ENCODE results near the gene HHLA2.
"Not testable (repeated sequence)": the region's sequence is repeated elsewhere in the genome, so short reads cannot be mapped to it uniquely, and the experiment has no call there.

Gene HHLA2

GRCh38 chr3:108345492-108346205 is 49.3 kb downstream of the HHLA2 start:
- no peak for DNase-seq

- peak; percentile 48 for DNase-seq
Measured at GRCh38 chr3:108346301-108347227, 50.2 kb downstream of the HHLA2 start.

DNA sequence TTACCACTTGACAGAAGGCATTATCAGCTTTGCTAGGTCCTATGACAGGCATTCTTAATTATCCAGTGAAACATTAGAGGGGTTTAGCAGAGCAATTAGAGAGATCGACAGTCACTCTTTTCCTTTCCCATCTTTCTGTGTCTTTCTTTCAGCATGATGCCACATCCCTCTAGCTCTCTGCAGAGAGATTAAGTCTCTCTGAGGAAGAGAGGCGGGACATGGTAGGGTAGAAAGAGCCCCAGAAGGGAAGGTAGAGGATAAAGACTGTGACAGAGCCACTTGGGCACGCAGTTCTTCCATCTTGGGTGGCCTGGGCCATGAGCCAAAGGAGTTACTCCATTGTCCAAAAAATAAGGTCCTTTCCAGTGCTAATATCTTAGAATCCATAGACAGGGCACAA is 55.8 kb downstream of the HHLA2 start:
- no peak for DNase-seq

DNA sequence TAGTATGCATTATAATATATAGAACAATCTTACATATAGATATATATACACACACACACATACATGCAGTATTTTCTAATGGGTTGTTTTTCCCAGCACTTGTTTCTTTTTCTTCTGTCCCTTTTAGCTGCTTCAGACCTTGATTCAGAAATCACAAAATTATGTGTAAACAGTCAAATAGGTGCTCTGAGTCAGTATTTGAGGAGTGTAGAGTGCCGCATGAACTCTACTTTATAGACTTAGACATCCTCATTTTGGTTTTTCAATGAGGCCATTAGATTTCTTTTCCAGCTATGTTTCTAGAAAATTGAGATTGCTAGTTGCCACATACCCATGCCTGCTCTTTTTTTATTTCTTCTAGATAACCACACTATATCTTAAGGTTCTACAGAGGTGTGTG is 58.2 kb downstream of the HHLA2 start:
- no peak for DNase-seq

DNA sequence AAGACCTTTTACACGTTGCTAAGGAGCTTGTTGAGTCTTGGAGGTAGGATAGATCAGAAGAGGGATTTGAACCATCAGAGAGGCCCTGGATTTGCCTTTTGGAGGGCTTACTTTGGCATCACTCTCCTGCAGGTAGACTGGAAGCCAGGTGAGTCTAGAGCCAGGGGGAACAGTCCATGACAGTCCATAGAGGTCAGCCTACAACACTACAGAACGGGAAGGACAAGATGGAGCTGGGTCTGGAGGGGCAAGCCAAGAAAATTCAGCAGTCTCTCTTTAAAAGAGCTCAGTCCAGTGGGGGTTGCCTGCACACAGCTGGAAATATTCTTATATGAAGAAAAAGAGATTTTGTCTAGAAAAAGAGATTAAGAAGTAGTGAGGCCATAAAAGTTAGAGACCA is 60.7 kb downstream of the HHLA2 start:
- DNase-seq: no peak

DNA sequence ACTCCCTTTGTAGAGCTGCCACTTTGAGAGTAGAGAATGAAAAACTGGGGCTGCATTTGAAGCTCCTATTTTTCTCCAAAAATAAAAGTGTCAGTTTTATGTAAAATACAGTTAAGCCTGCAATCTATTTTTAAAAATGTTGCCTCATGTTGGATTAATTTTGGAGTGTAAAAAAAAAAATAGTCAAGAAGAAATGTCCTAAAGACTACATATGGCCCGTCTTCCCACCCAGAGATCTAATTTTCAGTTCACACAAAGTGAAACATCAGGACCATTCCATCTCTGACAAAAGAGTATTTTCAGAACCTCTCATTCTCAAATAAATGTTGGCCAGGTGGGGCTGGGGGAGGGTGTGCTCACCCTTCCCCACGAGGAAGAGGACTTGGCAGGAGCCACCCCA is 62.7 kb downstream of the HHLA2 start:
- no peak for DNase-seq

GRCh38 chr3:108376026-108376425 is 79.7 kb downstream of the HHLA2 start:
- DNase-seq: no peak

DNA sequence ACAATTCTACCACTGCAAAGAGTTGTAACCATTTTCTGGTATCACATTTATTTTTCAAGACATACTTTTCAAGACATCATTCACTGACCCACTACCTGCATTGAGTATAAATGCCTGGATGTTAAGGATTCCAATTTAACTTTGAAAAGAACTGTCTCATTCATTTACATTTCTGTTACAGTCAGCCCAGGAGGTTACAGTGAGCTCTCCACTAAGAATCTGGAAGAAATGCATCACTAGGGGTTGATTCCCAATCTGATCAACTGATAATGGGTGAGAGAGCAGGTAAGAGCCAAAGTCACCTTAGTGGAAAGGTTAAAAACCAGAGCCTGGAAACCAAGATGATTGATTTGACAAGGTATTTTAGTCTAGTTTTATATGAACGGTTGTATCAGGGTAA is 81.0 kb downstream of the HHLA2 start:
- DNase-seq: no peak

GRCh38 chr3:108378153-108378951 is 82.0 kb downstream of the HHLA2 start:
- DNase-seq: no peak

- not testable (repeated sequence) for DNase-seq
Measured at GRCh38 chr3:108378952-108379342, 82.6 kb downstream of the HHLA2 start.

DNA sequence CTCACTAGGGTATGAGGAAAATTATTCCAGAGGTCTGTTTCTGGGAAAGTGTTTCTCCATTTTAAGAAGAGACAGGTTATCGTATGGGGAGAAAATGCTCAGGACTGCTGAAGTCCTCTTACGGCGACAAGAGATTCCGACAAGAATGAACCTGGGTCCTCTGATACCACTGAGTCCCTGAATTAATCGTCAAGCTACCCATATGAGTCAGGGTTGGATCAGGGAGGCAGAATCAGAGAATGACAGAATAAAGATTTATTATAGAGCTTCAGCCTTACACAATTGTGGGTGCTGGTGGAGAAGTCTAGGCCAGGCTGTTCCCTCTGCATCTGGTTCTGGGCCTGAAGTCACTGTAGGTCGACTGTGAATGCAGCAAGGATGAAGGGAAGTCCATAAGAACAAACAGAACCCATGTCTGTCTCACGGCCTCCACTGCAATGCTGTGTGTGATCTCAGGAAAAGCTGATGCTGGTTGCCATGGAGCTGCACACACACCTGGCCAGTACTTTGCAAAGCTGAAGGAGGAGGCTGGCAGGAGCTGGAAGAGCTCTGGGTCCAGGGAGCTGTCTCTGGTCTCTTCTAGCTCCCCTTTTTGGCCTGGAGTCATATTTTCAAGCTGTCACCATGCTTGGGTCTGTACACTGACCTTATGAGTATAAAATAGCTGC is 83.9 kb downstream of the HHLA2 start:
- DNase-seq: no peak

DNA sequence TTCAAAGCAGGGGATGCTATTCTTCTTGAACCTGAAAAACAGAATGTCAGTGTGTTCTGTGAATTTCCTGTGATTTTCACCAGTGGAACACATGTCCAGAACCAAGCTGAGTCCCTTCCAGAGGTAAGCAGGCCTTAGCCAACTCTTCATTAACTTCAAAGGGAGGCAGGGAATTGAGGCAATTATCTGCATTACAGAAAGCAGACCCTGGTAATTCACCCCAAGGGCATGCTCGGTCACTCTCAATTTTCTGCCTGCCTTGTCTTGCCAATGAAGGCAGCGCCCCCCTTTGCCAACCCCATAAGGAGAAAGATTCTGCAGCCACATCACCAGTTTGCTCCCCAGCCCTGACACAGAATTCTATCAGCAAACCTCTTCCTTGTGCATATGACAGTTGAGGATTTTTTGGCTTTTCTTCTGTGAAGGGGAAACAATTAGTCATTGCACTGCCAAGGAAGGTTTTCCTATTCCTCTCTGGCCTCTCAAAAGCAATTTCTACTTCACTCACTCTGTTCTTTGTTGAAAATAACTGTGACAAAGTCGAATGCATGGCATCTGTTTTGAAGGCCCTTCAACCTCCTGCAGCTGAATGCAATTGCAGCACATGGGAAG is 85.3 kb downstream of the HHLA2 start:
- no peak for DNase-seq

DNA sequence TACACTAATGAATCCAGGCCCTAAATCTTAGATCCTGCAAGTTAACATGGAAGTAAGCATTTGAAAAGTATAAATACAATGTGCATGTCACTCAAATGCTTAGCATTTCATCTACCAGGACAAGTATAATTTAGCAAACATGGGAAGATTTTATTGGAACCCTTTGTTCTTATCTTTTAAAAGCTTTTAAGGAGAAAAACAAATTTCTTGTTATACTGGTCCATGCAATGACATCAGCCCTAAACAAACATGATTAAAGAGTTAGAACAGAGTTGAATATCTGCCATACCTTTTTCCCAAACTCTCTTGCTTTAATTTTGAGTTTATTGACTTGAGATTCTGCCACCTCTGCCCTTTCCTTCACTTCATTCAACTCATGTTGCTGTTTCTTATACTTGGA is 87.0 kb downstream of the HHLA2 start:
- no peak for DNase-seq

DNA sequence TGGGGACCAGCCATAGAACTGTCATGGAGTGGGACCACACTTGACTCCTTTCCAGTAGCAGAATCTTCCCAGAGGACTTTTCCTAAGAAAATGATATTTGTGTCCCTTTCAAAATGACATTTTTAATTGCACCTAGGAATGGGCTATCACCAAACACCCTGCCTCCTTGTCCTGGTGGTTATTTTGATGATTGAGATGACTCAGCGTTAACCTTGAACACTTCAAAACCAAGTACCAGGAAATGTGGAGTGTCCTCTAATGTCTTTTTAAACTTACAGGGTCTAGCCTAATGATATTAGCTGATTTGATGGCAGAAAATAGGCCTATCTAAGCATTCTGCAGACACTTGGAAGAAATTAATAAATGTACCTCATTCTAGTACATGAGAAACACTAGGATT is 90.7 kb downstream of the HHLA2 start:
- DNase-seq: peak; percentile 30

- DNase-seq: no peak
Measured at GRCh38 chr3:108388136-108389132, 92.1 kb downstream of the HHLA2 start.

GRCh38 chr3:108389372-108389771 is 93.0 kb downstream of the HHLA2 start:
- DNase-seq: no peak

DNA sequence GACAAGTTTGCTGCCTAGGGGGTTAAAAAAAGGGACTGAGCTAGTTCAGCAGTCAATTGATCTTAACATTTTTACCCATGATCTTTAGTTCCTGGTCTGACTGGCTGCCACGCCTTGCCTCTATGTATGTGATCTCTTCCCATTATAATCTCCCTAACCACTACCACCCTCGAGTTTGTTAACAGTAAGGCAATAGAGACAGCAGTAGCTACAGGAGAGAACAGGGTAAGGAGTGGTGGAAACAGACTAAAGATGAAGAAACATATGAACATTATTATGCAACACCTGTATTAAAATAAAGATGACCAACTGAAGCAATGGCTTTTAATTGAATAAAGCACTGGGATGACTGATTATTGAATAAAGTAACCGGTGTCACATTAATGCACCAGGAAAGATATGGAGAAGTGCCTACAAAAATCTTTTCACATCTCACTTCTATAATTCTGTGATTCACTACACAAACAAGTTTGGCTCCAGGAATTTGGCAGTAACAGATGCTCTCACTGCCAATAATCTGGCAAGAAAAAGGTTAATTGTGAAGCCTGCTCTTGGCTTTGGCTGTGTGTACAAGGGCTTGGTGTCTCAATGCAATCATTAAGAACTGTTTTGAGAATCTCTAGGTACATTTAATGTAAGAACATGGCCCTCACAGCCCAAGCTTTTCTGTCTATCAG is 95.7 kb downstream of the HHLA2 start:
- no peak for DNase-seq

- DNase-seq: no peak
Measured at GRCh38 chr3:108393128-108393900, 97.0 kb downstream of the HHLA2 start.

DNA sequence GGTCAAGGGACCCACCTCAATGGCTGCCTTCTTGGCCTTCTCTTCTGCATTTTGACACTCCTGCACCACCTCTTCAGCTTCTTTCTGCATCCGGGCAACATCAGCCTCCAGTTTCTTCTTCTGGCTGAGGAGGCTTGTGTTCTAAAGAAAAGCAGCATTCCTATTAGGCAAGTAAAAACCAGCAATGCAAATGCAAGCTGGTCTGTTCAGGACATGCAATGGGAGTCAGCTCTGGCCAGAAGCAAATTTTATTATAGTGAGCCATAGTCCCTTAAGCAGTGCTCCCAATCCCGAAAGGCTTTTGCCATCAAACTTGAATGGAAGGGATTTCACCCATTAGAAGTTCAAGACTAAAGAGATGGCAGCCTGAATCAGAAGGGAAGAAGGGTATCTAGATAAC is 97.7 kb downstream of the HHLA2 start:
- DNase-seq: no peak

GRCh38 chr3:108394563-108394962 is 98.2 kb downstream of the HHLA2 start:
- DNase-seq: no peak

Measured in hematopoietic multipotent progenitor cell treated with erythropoietin and hydrocortisone succinate and interleukin-3 and kit ligand, for 6 days (in vitro differentiated cells).